ENCODE measurements around the gene ANO10.
"Not testable (repeated sequence)": the region's sequence is repeated elsewhere in the genome, so short reads cannot be mapped to it uniquely, and the experiment has no call there.

Gene ANO10

DNA sequence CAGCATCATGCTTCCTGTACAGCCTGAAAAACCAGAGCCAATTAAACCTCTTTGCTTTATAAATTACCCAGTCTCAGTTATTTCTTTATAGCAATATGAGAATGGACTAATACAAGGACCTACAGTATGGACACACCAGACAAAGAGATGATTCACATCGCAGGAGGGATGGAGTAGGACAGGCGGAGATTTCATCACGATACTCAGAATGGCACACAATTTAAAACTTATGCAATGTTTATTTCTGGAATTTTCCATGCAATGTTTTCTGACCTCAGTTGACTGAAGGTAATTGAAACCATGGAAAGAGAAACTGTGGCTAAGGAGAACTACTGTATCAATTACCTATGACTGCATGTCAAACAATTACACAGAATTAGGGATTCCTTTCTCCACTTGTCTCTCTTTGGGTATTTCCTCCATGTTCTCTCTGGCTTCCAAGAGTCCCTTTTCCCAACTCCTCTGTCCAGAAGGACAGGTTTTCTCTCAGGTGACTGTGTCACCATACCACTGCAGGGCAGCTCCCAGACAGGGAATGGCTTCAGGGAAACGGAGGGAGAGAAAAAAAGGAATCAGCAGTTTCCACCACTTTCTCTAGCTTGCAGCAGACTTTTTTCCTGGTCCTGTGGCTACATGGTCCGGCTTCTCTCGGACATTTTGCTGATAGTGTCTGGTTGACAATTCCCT lies 3.0 kb upstream of the ANO10 start:
- DNase-seq = no peak

DNA sequence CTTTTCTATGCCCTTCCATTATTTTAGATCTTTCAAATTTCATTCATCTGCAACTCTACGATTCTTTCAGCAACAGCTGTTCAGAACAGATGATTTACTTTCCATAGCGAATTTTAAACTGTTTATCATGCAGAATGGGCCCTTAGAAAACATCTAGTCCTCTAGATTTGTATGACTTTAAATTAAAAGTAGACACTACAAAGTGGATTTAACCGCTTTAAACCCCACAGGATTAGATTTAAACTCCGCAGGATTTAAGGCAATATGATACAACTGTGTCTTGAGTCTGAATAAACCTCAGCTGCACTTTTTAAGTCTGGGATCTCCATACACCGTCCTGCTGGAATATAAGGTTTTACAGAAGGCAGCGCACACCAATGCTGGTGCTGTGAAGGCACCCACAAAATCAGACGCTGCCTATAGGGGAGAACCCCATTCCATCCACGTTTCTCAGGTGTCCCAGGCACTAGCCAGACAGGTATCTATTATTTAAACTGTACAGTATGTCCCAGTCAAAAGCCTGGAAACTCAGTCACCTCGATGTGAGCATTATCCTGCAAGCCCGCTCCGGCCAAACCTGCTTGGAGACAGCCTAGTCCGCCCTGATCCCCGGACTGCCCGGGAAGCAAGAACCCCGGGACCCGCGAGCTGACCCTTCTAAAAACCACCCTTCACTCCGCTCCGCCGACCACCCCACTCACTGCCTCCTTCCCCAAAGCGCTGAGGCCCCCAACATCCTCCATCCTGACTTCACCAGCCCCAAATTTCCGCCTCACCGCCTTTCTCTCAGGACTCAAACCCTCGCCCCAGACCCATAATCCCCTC lies 768 bp downstream of the ANO10 start:
- DNase-seq = peak in 1 of 2 donors; percentile 6

DNA sequence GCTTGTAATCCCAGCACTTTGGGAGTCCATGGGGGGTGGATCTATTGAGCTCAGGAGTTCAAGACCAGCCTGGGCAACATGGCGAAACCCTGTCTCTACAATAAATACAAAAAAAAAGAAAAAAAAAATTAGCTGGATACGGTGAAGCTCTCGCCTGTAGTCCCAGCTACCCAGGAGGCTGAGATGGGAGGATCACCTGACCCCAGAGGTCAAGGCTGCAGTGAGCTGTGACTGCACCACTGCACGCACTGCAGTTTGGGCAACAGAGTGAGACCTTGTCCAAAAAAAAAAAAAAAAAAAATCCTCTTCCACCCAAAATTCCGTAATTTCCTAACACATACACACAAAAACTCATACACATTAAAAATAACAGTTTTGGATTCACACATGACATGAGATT lies 2.2 kb downstream of the ANO10 start:
- no peak for DNase-seq

DNA sequence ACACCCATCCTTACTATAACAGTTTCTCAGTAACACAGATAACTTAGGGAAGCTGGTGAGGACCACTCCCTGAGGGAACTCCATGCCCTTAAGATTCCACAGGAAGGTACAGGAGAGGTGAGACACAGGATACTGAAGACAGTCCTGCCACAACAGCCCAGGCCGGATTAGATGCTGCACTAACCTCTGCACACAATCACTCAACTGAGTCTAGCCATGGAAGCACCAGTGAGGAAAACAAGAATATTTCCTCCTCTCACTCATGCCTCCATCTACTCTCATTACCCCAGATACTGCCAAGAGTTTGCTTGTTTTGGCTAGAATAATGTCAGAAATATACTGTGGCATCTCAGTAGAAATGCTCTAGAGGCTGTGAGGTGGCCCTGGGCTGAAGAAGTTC lies 3.7 kb downstream of the ANO10 start:
- no peak for DNase-seq

DNA sequence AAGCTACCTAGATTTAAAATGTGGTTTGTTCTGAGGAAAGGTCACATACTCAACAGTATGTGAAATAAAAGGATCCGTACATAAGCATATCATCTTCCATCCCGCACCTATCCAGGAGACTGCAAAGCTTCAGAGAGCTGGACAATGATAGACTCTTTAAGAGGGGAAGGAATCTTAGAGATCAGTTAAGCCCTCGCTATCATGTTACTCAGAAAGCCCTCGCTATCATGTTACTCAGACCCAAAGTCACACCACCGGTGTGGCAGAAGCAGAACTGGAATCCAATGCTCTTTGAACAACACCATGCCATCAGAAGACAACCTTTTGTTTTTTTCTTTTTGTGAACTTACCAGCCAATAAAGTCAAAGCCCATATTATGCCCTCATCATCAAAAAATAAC lies 5.8 kb downstream of the ANO10 start:
- no peak for DNase-seq

DNA sequence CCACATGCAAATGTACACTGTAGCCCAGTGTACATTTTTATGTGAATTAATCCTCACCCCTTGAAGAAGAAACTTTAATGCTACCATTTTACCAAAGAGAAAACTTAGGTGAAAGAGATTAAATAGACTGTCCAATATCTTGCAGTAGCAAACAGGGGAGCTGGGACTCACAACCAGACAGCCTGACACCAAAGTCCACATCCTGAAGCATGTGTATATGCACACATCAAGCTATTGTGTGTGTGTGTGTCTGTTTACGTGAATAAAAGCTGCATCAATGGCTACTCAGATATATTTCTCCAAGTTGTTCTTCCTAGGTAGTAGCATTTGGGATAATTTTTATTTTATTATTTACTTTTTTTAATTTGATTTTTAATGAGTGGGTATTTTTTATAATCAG lies 6.7 kb downstream of the ANO10 start:
- no peak for DNase-seq

DNA sequence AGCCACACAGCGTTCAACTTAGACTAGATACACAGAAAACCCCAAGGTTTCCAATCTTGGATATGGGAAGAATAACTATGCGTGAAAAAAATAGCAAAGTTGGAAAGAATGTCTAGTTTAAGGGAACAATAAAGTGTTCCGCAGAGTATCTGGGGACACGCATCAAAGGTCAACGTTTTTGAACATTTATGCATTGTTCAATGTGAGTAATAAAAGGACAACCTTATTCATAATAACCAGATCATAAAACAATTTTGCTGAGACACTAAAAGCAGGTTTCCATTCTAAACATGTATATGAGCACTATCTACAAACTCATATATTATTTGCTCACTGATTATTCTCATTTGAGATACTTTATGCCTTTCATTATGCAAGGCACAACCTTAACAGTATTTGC lies 7.8 kb downstream of the ANO10 start:
- no peak for DNase-seq

DNA sequence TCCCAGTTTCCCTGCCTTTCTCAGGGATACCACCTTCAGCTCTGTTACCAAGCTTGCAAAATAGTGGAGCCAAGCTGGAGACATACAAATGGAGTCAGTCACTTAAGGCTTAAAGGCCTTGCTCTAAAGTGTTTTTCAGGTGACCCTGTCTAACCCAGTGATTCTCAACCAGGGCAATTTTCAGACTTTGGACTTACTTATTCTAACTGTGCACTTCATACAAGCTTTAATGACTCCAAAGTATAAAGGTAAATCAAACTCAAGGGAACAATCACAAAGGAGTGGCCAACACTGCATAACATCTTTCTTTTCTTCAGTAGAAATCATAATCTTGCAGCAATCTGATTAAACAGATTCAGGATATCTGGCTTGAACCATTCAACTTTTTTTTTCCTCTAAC lies 9.4 kb downstream of the ANO10 start:
- no peak for DNase-seq

DNA sequence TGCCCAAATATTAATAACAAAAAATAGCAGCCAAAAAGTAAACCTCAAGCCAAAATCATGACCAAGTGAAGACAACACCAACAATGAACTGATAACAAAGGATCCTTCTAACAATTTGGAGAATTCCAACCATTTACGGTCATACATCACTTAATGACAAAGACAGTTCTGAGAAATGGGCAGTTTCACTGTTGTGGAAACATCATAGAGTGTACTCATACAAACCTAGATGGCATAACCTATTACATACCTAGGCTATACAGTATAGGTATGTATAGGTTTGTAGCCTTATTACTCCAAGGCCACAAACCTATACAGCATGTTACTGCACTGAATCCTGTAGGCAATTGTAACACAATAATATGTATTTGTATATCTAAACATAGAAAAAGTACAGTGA lies 12.4 kb downstream of the ANO10 start:
- no peak for DNase-seq

DNA sequence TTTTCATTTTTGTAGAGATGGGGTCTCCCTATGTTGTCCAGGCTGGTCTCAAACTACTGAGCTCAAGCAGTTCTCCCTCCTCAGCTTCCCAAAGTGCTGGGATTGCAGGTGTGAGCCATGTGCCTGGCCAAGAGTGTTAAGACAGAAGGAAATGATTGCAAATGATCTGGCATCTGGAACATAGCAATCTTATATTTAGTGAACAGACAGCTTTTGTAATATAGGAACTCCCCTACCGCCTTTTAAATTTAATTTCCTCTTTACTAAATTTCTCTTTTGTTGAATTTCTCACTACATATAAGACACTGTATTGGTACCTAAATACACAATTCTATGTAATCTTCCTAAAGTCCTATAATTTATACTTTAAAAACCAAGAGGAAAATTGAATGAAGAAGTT lies 13.1 kb downstream of the ANO10 start:
- DNase-seq = no peak

DNA sequence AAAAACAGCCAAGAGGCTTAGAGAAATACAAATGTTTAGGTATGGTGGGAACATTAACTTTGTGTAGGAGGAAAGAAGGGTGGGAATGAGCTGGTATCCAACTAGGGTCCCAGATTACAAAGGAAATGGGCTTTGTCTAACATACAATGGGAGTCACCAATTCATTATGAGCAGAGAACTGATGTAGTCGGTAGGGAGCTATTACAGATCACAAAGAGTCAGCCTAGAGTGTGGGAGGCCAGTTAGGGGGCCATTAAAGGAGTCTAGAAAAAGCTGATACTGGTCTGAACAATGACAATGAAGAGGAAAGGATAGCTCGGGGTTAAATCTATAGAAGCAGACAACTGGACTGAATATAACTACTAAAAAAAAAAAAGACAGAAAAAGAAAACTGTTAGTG lies 15.5 kb downstream of the ANO10 start:
- DNase-seq = no peak

DNA sequence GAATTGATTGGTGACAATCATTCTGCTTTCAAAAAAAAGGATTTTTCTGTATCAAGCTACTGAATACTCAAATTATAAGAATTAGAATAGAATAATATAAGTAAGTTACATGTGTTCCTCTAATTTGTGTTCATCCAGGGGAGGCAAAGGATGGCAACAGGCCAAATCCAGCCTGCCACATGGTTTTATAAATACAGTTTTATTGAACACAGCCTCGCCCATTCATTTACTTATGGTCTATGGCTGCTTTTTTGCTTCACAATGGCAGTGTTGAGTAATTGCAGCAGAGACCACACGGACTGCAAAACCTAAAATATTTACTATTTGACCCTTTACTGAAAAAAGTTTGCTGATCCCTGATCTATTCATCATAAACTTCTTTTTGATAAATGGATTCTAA lies 21.9 kb downstream of the ANO10 start:
- not testable (repeated sequence) for DNase-seq

DNA sequence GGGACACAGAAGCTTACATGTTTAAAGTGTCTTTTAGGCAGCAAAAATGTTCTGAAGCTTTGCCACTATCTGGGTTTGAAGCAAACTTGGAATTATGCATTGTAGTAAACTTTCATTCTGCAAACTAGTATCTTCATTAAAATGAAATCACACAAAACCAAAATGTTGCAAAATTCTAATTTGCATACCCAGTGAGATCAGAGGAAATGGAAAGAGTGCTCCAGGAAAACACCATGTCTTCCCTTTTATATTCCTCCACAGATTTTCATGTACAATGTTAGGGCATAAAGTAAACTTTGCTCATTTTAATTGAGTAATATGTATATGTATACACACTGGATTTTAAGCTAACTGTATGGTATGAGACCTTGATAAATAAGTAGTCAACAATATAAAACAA lies 23.9 kb downstream of the ANO10 start:
- no peak for DNase-seq

DNA sequence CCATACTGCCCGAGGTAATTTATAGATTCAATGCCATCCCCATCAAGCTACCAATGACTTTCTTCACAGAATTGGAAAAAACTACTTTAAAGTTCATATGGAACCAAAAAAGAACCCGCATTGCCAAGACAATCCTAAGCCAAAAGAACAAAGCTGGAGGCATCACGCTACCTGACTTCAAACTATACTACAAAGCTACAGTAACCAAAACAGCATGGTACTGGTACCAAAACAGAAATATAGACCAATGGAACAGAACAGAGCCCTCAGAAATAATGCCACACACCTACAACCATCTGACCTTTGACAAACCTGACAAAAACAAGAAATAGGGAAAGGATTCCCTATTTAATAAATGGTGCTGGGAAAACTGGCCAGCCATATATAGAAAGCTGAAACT lies 25.6 kb downstream of the ANO10 start:
- not testable (repeated sequence) for DNase-seq

DNA sequence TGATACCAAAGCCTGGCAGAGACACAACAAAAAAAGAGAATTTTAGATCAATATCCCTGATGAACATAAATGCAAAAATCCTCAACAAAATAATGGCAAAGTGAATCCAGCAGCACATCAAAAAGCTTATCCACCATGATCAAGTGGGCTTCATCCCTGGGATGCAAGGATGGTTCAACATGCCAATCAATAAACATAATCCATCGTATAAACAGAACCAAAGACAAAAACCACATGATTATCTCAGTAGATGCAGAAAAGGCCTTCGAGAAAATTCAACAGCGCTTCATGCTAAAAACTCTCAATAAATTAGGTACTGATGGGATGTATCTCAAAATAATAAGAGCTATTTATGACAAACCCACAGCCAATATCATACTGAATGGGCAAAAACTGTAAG lies 26.5 kb downstream of the ANO10 start:
- not testable (repeated sequence) for DNase-seq

DNA sequence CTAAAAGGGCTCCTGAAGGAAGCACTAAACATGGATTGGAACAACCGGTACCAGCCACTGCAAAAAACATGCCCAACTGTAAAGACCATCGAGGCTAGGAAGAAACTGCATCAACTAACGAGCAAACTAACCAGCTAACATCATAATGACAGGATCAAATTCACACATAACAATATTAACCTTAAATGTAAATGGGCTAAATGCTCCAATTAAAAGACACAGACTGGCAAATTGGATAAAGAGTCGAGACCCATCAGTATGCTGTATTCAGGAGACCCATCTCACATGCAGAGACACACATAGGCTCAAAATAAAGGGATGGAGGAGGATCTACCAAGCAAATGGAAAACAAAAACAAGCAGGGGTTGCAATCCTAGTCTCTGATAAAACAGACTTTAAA lies 28.2 kb downstream of the ANO10 start:
- not testable (repeated sequence) for DNase-seq

DNA sequence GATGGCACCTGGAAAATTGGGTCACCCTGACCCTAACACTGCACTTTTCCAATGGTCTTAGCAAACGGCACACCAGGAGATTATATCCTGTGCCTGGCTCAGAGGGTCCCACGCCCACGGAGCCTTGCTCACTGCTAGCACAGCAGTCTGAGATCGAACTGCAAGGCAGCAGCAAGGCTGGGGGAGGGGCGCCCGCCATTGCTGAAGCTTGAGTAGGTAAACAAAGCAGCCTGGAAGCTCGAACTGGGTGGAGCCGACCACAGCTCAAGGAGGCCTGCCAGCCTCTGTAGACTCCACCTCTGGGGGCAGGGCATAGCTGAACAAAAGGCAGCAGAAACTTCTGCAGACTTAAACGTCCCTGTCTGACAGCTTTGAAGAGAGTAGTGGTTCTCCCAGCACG lies 29.9 kb downstream of the ANO10 start:
- not testable (repeated sequence) for DNase-seq

DNA sequence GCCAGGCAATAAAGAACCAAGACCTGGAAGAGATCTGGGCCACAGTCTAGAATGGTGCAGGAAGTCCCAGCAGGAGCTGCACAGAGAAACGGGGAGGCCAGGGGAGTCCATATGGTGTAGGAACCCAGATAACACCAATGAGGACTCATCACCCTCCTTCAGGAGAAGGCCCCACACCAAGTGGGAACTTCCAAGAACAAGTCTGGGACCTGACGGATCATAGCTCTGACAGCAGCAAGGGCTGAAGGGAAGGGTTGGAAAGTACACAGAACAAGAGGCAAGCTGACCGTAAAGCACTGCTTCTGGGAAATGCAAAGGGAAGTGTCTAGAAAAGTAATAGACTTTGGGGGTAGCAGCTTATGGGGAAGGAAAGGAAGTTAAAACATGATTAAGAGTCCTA lies 34.5 kb downstream of the ANO10 start:
- no peak for DNase-seq

DNA sequence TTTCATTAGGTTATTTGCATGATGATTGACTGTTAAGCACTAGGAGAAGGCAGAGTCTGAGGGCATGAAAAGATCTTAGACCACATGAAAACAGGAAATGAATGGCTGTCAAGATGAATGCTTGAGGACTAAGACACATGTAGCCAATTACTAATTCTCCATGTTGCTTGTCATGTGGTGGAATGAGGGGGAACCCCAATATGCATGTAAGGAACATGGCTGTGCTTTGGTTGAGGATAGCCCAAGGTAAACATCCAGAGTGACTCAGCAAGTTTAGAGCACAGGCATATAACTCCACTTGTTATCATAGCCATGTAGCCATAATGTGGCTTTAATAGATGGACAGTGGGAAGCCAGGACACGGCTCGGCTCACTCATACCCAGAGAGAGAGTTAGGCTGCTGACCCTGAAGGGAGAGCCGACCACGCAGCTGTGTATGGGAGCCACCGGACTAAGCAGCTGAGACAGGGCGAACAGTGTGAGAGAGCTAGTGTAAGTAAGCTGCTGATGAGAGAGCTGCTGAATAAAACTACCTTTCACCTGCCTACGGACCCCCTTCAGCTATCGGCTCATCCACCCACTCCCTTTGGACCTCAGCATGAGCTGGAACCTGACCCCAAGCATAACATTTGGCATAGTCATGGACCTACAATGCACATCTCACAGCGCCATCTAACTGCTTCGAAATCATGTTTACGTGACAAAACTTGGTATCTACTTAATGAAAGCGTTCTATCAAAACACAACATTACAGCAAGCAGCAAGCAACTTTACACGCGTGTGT lies 37.6 kb downstream of the ANO10 start:
- no peak for DNase-seq

DNA sequence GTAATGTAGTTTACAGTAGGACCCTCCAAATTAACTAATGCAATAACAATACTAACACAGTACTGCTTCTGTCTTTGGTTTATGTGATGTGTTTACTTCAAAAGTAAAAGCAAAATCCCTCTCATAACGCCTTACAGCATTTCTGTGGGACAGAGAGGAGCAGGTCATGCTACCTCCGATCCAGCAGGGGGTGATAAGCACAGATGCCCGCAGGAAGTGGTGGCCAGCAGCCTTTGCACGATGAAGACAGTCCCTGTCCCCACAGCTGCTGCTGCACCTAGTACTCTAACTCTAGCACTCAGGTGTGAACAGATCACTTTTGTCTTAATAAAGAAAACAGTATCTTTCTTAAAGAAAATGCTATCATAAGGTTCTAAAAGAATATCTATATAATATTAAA lies 38.3 kb downstream of the ANO10 start:
- DNase-seq = no peak

DNA sequence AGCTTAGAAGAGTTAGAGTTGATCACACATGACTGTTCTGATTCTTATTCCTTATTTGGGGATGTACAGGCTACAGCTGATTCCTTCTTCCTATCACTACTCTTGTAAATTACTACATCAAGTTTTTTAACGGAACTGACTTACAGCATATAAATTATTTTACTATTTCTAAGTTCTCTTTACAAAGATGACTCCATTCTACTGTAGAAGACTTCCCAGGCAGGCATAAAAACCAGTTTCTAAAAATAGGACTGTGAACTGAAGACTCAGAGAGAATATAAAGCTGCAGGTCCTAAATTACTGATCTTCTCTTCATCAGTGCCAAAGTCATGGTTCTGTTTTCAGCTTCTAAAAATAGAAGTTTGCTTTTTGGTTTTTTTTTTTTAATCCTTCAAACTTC lies 38.9 kb downstream of the ANO10 start:
- DNase-seq = no peak

DNA sequence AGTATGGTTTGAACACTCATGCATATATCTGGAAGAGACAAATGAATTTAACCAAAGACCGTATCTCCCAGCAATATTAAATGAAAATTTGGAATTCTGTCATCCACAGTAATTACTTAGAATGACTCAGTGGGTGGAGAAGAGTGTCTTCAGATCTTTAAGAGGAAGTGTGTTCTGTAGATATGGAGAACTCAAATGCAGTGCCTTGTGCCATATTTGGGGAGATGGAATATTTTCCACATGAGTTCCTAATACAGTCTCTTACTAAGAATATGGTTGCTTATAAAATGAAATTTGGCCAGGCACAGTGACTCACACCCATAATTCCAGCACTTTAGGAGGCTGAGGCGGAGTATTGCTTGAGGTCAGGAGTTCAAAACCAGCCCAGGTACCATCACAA lies 40.5 kb downstream of the ANO10 start:
- DNase-seq = no peak

DNA sequence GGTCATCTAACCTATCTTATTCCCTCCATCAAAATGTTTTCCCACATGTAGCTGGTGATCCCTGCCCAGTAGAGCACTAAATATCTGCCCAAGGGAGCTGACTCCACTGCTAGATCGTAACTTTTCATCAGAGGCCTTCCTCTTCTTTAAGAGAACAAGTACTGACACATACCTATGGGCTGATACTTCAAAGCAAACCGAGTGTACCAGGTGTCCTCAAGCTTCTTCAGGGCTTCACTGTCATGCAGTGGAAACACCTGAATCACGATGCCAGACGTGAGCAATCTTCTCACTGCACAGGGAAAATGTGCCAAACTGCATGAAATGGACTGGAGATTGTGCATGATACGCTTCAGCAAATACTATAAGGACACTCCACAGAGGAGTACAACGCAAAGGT lies 41.6 kb downstream of the ANO10 start:
- DNase-seq = no peak

DNA sequence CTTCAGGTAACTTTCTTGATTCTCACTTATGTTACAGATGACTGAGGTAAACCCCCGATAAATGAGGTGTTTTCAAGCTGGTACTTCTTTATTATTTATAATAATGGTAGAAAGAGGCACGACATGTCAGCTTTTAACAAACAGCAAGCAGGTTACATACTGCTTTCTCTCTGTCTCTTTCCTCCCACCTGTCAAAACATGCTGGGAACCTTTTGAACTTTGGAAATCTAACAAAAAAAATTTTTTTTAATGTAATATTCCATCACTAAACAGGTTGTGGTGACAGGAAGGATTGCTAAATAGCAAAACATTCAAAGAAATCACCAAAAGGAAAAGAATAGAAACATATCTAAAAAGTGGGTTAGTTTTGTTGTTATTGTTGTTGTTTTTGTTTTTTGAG lies 48.2 kb downstream of the ANO10 start:
- no peak for DNase-seq
